ENCODE measurements around the gene CCDC171. TPM values are rescaled to one million over a fixed set of nuclear protein-coding genes. Genes with fewer than 3 reads are reported as not detected.

The CCDC171 gene
- total RNA-seq, 1 experiment from 2014 or later: 2.6 TPM

- no peak for TF ChIP-seq ZNF274 (IDR thresholded peaks at IDR 0.05; ENCODE audit: low read depth, low read length)
- TF ChIP-seq POLR2AphosphoS5 (IDR thresholded peaks at IDR 0.05; ENCODE audit: low read depth, low read length): no peak
Measured at GRCh38 chr9:15572200-15572770, 19.4 kb downstream of the CCDC171 start (continued).

GRCh38 chr9:15576350-15577050, 23.7 kb downstream of the CCDC171 start:
- H3K9me3 ChIP-seq (ENCODE audit: control insufficient read depth in 1 of 2, insufficient read depth in 1 of 2, low read depth in 1 of 2, low read length in 2 of 2): no peaks in the 10 kb centered on the region
- TF ChIP-seq YY1 (IDR thresholded peaks at IDR 0.05; ENCODE audit: extremely low read depth, insufficient replicate concordance, low read depth, low read length) (no peak), ELF1 (IDR thresholded peaks at IDR 0.05; ENCODE audit: borderline replicate concordance, low read depth) (no peak), TCF7L2 (IDR thresholded peaks at IDR 0.05; ENCODE audit: borderline replicate concordance, extremely low read depth, insufficient read depth, insufficient read length) (no peak), EZH2phosphoT487 (IDR thresholded peaks at IDR 0.05; ENCODE audit: borderline replicate concordance) (no peak), POLR2A (IDR thresholded peaks at IDR 0.05; ENCODE audit: borderline replicate concordance, extremely low read depth, insufficient read depth, insufficient read length) (no peak), ZBTB33 (IDR thresholded peaks at IDR 0.05; ENCODE audit: extremely low read depth, insufficient replicate concordance, low read length) (no peak), ATF3 (IDR thresholded peaks at IDR 0.05) (no peak)
- H3K27me3 ChIP-seq (ENCODE audit: insufficient read depth, low read length): no peaks in the 10 kb centered on the region
- no peak overlapping the region for H3K9ac ChIP-seq (ENCODE audit: low read length)
- H4K20me1 ChIP-seq (ENCODE audit: insufficient read depth): no peaks in the 10 kb centered on the region
- no peaks in the 10 kb centered on the region for H3K79me2 ChIP-seq (ENCODE audit: insufficient read depth, low read length)
- ChIA-PET CTCF (no interaction called here), RAD21 (ENCODE audit: low non-redundant PET in 1 of 2, low total read pairs in 2 of 2, uncharacterized antibody in 2 of 2, unreplicated experiment in 2 of 2) (no interaction called here), POLR2A (no interaction called here)
- no peak overlapping the region for H3K27ac ChIP-seq (ENCODE audit: low read depth, low read length)
- intact Hi-C loops (cut with micrococcal nuclease): no loop called here
- H3K4me3 ChIP-seq (replicated peaks in 1 of 2; ENCODE audit: low read depth in 1 of 2, low read length in 2 of 2): no peak overlapping the region
- no peak for DNase-seq (ENCODE audit: low read depth, low spot score)
- no TSS peak for BruUV-seq (replicated peaks)
- ATAC-seq: no peak
- no peak overlapping the region for H2AFZ ChIP-seq (ENCODE audit: low read depth, low read length, poor library complexity, severe bottlenecking)
- no peaks in the 10 kb centered on the region for H3K9me2 ChIP-seq (ENCODE audit: insufficient read depth)
- no peaks in the 10 kb centered on the region for H3K36me3 ChIP-seq (ENCODE audit: control insufficient read depth in 1 of 2, insufficient read depth in 2 of 2, low read length in 2 of 2)
- H3K4me1 ChIP-seq (ENCODE audit: control insufficient read depth in 1 of 2, insufficient read depth in 2 of 2, low read length in 2 of 2): no peaks in the 10 kb centered on the region
- no peak overlapping the region for H3K4me2 ChIP-seq (ENCODE audit: low read length)
